HG02798 (cell line): ENCODE measurements around the gene TBL1XR1.

Experiments
- ATAC-seq: cut with Tn5 transposase; IDR thresholded peaks from one replicate; pipeline ENCODE4 v1.9.1; 2021; ENCODE audit warnings: mild to moderate bottlenecking; ENCODE audit not compliant: unreplicated experiment, poor library complexity

The TBL1XR1 gene

GRCh38 chr3:177114253-177114652, 83.0 kb downstream of the TBL1XR1 start:
- ATAC-seq, result no peak

GRCh38 chr3:177111541-177111949, 85.7 kb downstream of the TBL1XR1 start:
- no peak for ATAC-seq

- no peak for ATAC-seq
Measured at GRCh38 chr3:177110895-177111294, 86.4 kb downstream of the TBL1XR1 start.

- ATAC-seq, result no peak
Measured at GRCh38 chr3:177110386-177110785, 86.9 kb downstream of the TBL1XR1 start.

GRCh38 chr3:177109688-177110330, 87.5 kb downstream of the TBL1XR1 start:
- ATAC-seq, result peak; percentile 42

GRCh38 chr3:177108648-177109047, 88.6 kb downstream of the TBL1XR1 start:
- no peak for ATAC-seq

- no peak for ATAC-seq
Measured at GRCh38 chr3:177107461-177108239, 89.6 kb downstream of the TBL1XR1 start.

GRCh38 chr3:177106594-177106993, 90.7 kb downstream of the TBL1XR1 start:
- no peak for ATAC-seq

GRCh38 chr3:177106184-177106583, 91.1 kb downstream of the TBL1XR1 start:
- ATAC-seq, result peak; percentile 58

- ATAC-seq, result no peak
Measured at GRCh38 chr3:177105623-177106022, 91.7 kb downstream of the TBL1XR1 start.

GRCh38 chr3:177104299-177104992, 92.8 kb downstream of the TBL1XR1 start:
- ATAC-seq, result no peak

- ATAC-seq, result no peak
Measured at GRCh38 chr3:177102553-177102952, 94.7 kb downstream of the TBL1XR1 start.

GRCh38 chr3:177098551-177098950, 98.7 kb downstream of the TBL1XR1 start:
- no peak for ATAC-seq

GRCh38 chr3:177096615-177097014, 100.7 kb downstream of the TBL1XR1 start:
- ATAC-seq, result no peak

GRCh38 chr3:177093966-177094365, 103.3 kb downstream of the TBL1XR1 start:
- no peak for ATAC-seq

GRCh38 chr3:177089901-177090300, 107.4 kb downstream of the TBL1XR1 start:
- no peak for ATAC-seq

- no peak for ATAC-seq
Measured at GRCh38 chr3:177089110-177089509, 108.2 kb downstream of the TBL1XR1 start.

GRCh38 chr3:177085794-177086193, 111.5 kb downstream of the TBL1XR1 start:
- ATAC-seq, result no peak

GRCh38 chr3:177084616-177085015, 112.7 kb downstream of the TBL1XR1 start:
- ATAC-seq, result no peak

- no peak for ATAC-seq
Measured at GRCh38 chr3:177080122-177080521, 117.2 kb downstream of the TBL1XR1 start.

- ATAC-seq, result no peak
Measured at GRCh38 chr3:177079684-177080083, 117.6 kb downstream of the TBL1XR1 start.
